HG02610 (cell line): ENCODE measurements around the gene ZBTB40.

ENCODE experiments used
- ATAC-seq: cut with Tn5 transposase; IDR thresholded peaks from one replicate; pipeline ENCODE4 v1.9.1; 2021; ENCODE audit warnings: mild to moderate bottlenecking, moderate library complexity; ENCODE audit not compliant: unreplicated experiment

ZBTB40 gene

DNA sequence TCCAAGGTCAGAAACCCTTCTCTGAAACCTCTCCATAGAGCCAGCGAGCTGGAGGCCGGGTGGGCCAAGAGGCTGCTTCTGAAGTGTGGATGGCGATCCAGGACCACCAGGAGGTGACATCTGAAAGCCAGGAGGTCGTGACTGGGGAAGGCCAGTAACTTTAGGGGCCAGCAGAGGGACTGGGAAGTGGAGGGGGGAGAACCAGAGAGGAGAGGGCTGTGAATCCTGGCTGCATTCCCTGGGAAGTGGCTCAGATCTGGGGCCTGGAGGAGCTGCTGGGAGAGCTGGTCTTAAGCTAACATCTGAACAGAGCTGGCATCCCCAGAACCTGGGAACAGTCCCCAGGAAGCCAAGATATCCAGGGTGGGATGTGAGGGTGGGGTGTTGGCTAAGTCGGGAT, 100.4 kb downstream of the ZBTB40 start:
- ATAC-seq = no peak

DNA sequence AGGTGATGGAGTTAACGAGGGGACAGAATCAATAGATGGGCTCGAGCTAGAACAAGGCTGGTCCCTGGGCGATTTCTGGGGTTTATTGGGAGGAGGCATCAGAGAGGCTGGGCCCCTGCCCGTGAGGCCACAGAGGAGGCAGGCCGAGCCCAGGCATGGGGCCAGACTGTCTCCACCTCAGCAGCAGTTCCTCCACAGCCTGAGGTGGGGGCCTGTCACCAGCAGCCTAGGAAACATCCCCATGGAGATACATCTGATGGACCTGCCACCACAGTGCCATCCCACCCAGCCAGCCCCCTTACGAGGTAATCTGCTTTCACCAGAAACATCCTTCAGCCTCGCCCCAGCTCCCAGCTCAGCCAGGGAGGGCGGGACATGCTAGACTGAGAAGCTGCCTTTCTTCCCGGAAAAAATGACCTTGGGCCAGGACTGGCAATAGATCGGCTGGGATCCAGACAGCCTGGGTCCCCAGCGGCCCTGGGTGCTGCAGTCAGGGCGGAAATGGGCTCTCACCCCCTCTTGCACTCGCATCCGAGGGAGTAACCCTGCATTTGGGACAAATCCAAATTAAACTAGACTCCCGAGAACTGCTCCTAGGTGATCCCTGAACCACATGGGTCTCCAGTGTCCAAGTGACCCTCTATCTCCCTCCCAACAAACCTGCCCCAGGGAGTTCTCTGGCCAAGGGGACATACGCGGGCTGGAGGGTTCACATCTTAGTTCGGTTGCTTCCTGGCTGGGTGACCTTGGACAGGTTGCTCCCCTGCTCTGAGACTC, 101.6 kb downstream of the ZBTB40 start:
- ATAC-seq = no peak

DNA sequence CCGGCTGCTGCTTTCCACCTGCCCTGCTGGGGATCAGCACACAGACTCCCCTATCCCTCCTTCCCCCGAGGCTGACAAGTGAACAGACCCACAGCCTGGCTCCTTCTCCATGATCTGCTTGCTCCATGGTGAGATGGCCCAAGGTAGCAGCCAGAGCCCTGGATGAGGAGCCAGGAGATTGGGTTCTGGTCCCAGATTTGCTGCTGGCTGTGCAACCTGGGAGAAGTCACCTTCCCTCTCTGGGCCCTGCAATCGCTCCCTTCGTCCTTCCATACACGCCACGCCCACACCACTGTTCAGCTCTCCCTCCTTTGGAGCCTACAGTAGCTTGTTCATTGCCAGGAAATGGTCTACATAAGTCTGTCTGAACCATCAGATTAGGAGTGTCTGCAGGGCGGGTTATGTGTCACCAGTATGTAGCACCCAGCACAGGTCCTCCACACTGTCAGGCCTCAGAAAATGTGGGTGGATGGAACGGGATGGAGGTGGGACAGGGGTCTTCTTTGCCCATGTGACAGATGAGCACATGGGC, 102.4 kb downstream of the ZBTB40 start:
- ATAC-seq = no peak

DNA sequence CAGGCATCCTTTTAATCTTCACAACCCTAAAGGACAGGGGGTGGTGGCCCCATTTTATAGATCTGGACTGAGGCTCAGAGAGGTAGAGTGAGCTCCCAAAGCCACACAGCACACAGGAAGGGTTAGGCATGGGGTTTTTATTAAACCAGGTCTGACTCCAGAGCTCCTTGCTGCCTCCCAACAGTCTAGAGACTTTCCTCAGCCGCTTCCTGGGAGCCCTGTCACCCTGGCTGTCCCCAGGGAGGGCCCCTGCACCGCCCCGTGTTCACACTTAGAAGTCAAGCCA, 103.7 kb downstream of the ZBTB40 start:
- no peak for ATAC-seq

DNA sequence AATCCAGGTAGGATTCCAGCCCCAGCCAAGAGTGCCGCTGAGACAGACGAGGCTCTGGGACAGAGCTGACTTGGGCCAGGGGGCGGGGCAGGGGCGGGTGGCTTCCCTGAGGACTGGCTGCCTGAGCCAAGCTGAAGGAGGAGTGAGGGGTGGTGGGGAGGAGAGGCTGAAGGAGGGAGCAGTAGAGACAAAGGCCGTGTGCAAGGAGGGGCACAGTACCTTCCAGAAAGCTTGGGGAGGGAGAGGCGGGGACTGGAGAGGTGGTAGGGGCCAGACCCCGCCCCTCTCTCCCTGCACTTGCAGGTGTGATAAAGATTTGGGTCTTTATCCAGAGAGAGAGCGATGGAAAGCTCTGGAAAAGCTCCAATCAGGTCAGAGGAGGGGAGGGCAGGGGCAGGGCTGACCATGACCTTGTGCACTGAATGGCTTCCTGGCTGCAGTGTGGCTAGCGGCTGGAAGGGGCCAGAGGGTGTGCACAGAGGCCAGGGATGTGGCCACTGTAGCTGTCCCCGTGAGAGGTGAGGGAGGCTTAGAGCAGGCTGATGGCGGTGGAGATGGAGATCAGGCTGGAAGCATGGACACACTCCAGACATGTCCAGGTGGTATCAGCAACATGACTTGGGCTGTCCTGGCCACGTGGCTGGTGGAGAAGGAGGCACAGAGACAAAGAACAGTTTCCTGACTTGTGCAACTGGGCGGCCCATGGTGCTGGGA, 104.9 kb downstream of the ZBTB40 start:
- ATAC-seq = no peak

DNA sequence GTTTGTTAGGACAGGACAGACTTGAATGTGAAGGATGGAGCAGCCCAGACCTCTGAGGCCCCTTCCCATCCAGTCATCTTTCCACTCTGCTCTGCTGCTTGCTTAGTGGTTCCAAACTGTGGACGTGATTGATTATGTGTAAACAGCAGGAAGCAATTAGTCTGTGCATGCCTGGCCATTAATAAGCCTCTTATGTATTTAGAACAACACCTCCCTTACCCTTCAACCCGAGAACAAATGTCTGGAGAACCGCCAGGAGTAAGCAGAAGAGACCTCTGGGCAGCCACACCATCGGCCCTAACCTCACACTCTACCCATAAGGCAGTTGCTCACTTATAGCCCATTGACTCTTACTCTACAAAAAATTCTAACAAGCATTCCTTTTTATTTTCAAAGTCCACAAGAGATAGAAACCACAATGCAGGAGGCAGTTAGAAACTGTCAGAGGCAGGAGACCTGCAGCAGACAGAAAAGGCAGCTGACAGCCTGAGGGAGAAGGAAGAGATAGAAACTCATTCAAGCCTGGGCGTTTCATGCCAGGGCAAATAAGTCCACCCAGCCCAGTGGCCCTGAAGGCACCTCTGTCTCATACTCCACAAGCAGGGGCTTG, 105.8 kb downstream of the ZBTB40 start:
- no peak for ATAC-seq

DNA sequence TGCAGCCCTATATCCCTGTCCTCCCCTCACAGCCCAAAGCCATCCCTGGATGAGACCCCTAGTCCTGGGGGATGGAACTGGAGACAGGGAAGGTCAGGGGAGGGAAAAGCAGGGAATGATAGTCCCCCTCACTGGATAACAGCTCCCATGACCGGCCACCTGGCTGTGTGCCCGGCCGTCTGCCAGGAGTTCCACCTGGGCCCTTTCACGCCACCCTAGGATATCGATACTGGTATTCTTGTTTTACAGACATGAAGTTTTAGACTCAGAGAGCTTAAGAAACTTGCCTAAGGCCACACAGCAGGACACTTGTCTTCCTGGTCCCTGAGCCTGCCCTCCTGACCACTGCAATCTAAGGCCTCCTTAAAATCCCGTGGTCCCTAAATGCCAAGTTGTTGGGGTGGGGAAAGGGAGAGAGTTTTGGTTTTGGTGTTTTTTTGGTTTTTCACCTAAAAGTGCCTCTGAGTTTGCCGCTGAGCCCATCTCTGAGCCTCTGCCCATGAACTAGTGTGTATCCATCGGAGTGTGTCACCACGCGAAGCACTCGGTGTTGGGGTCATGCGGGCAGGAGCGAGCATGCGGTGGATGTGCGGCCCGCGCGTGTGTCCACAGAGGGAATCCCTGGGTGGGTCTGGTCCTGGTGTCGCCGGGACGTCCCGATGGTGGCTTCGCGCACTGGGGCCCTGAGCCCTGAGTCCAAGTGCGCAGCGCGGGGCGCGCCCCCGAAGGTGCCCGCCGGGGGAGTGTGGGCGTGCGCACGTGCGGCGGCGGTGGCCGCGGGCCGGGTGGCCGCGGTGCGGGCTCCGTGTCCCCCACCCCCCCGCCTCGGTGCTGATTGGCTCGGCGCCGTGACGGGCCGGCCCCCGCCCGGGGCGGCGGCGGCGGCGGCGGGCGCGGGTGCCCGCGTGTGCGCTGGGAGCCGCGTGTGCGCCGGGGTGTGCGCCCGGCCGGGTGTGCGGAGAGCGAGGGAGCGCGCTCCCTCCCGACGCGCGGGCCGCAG, 111.2 kb downstream of the ZBTB40 start, which contains the start of gene EPHA8:
Gene EPHA8 (plus strand): TSS at position 906 of the 1,000 bp plus-strand sequence. CDS start 147 bp downstream, outside the sequence.
- no peak for ATAC-seq

DNA sequence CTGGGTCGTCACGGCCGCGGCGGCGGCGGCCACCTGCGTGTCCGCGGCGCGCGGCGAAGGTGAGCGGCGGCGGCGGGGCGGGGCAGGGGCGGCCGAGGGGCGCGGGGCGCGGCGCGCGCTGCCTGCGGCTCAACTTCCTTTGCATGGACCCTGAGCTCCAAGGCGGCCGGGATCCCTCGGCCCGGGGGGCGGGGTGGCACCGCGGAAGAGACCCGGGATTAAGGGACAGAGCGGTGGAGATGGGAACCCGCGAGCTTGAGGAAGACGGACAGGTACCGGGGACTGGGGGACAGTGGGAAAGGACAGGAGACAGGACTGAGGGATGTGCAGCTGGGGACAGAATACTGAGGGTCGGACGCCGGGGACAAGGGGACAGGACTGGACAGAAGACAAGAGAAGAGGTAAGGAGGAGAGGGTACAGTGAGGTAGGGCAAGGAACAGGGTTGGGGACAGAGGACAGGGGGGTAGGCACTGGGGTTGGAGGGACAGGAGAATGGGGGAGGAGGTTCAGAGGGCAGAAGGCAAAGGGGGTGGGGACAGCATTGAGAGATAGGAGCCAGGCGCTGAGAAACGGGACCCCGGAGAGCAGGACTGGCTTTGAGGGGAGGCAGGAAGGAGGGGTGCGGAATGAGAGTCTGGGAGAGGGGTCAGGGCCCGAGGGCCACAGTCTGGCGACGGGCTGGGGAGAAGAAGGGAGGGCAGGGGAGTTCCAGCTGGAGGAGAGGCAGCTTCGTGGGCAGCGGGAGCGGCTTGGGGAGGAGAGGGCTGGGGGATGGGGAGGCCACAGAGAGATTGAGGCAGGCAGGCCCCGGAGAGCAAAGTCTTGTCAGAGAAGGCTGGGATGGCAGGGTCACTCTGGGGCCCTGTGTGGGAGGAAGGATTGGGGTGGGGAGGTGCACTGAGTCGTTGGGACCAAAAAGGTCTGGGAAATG, 112.3 kb downstream of the ZBTB40 start:
- ATAC-seq = no peak

DNA sequence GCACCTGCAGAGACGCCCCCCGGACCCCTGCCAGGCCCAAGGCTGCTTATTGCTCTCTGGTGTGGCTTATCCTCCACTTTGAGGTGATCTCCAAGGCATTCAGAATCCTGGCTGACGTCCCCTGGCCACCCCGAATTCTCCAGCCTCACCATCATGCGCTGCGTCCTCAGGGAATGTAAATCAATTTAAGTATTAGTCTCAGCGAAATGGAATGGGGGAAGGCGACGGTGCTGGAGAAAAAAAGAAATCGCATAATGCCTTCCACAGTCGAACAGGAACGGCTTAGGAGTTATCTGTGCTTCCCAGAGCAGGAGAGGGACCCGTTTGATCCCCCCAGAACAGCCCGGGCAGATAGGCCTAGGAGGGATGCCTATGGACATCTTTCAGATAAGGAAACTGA, 114.5 kb downstream of the ZBTB40 start:
- no peak for ATAC-seq

DNA sequence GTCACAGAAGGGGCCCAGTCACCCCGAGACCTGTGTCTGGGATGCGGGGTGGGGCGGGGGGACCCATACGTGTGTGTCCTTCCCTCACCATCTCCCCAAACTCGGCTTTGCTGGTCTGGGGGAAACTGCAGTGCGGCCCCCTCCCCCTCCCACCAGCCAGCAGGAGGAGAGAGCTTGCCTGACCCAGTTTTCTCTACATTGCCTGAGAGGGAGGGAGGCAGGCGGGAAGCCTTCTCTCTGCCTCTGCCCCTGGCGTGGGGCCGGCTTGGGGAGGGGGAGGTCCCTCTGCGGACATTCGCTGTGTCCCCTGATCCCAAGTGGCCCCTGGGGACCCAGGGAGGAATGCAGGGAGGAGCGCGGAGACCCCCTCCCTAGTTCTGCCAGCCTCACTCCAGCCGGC, 115.5 kb downstream of the ZBTB40 start:
- no peak for ATAC-seq

DNA sequence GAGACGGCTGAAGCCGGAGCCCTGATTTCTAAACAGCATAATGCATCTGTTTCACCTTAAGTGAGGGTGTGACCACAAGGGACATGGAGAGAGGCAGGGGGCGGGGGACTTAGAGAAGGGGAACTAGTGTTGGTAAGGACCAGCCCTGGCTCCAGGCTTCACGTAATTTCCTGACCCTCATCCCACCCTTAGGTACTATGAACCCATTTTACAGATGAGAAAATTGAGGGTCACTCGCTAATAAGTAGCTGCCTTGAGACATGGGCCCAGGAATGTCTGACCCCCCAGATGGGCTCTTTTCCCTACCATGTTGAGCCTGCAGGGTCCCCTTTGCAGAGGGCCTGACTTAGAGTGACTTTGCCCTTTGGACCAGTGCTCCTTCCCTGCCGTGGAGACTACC, 116.3 kb downstream of the ZBTB40 start:
- ATAC-seq = no peak

DNA sequence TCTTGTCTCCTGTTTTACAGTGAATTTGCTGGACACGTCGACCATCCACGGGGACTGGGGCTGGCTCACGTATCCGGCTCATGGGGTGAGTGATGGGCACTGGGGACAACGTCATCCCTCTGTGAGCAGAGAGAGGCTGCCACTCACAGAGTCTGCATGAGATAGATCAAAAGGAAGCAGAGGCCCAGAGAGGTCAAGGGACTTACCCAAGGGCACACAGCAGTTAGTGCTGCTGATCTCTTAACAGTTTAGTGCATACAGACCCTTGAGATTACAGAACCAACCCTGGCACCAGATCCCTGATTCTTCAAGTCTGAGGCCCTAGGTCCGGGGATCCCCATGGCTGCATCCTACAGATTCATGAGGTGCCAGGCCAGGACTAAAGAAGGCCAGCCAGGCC, 117.6 kb downstream of the ZBTB40 start:
- ATAC-seq = no peak

DNA sequence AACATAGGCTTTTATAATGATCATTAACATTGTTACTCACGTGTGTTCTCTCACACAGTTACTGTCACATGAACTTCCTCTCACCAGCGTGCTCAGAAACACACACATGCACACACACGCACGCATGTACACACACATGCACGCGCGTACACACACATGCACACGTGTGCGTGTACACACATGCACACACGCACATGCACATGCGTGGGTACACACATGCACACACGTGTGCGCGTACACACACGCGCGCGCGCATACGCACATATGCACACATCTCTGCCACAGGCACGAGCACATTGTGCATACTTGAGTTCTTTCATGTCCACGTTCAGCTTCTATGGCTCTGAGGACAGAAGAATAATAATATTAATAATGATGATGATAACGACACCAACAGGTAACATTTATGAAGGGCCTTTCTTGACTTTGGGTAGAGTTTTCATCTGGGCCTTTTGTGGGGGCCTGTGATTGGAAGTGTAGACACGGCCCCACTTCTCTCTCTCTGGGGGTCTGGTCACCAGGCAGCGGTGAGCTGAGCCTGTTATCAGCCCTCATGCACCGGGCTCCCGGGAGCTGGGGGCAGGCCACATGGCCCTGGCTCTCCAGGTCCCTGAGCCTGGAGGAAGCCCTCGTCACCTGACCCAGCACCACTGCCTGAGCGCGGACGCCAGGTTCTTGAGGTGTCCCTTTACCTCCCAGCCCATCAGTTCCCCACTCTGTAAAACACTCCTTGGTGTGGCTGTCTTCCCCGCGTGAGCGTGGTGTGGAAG, 118.7 kb downstream of the ZBTB40 start:
- no peak for ATAC-seq

DNA sequence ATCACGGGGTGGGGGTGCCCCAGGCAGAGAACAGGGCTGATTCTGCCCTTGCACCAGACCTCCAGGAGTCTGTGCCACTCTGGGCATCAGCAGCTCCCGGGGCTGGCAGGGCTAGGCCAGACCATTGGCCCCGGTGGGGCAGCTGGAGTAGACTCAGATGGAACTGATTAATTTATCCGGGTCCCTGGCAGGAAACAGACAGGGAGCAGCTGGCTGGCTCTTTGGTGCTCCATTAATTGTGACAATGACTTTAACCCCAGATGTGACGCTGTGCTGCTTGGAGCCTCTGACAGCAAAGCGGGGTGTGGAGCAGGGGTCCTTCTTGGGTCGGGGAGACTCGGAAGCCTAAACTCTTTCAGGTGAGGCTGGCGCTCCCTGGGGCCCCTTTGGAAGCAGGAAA, 121.2 kb downstream of the ZBTB40 start:
- ATAC-seq = no peak

DNA sequence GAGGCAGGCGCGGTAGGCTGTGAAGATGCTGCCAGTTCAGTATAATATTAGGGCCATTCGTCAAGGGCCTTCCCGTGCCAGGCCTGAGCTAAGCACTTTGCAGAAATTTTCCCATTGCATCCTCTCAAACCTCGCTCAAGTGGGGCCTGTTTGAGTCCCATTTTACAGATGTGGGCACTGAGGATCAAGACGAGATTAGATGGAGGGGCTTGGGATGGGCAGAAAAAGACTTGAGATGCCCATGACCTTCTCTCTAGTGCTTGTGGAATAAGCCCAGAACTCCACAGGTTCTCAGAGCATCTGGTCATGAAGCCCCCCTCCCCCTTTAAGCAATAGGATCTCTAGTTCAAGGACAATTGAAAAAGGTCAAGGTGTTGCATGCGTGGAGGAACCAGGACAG, 121.6 kb downstream of the ZBTB40 start:
- no peak for ATAC-seq

DNA sequence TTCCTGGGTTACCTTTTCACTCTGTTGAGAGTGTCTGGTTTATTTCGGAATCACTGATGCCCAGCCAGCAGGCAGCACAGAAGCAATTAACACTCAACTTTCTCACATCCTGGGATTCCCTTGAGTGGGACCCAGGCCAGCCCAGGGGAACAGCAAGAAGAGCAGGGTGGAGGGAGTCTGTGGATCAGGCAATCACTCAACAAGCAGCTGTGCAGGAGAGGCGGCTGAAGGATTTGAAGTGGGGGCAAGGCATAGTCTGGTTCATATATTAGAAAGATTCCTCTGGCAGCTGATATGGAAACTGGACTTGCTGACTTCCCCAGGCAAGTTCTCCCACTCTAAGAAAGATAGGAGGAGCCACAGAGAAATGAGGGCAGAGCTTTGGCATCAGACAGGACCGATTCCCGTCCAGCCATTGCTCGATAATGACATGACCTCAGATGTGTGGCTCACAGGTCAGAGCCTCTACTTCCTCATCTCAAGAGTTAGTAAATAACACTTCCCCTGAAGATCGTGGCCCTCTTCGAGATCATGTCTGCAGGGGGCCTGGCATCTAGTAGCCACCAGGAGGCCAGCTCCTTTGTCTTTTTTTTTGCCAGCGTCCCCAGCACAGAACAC, 124.0 kb downstream of the ZBTB40 start:
- no peak for ATAC-seq

DNA sequence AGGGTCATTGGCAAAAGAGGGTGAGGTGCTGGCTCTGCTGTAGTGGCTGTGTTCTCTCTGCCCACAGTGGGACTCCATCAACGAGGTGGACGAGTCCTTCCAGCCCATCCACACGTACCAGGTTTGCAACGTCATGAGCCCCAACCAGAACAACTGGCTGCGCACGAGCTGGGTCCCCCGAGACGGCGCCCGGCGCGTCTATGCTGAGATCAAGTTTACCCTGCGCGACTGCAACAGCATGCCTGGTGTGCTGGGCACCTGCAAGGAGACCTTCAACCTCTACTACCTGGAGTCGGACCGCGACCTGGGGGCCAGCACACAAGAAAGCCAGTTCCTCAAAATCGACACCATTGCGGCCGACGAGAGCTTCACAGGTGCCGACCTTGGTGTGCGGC, 124.5 kb downstream of the ZBTB40 start:
- no peak for ATAC-seq

DNA sequence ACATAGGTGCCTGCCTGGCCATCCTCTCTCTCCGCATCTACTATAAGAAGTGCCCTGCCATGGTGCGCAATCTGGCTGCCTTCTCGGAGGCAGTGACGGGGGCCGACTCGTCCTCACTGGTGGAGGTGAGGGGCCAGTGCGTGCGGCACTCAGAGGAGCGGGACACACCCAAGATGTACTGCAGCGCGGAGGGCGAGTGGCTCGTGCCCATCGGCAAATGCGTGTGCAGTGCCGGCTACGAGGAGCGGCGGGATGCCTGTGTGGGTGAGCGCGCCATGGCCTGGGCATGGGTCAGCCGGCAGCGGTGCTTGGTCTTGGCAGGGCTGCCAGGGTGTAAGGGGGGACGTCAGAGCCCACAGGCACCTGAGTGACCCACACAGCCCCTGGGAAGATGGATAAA, 125.0 kb downstream of the ZBTB40 start:
- no peak for ATAC-seq
